ENCODE results near the gene HACD4.

The HACD4 gene

GRCh38 chr9:21023861-21024260 lies 7.6 kb downstream of the HACD4 start:
- Histone ChIP-seq H3K9me3 (ENCODE audit: control insufficient read depth, insufficient read depth, low read depth, low read length) (no peaks in the 10 kb centered on the region), H3K4me1 (ENCODE audit: control insufficient read depth, insufficient read depth, low read length) (no peaks in the 10 kb centered on the region), H3K36me3 (ENCODE audit: control insufficient read depth in 2 of 2, insufficient read depth in 1 of 2, low read length in 2 of 2) (no peaks in the 10 kb centered on the region), H3K27ac (ENCODE audit: extremely low read depth, low read depth, low read length) (no peak overlapping the region), H3K4me3 (ENCODE audit: low read depth, low read length) (no peak overlapping the region)
- POLR2A ChIA-PET: no interaction called here
- CTCF ChIA-PET: no interaction called here
- TF ChIP-seq ZNF624 (tag by site-specific recombination; IDR thresholded peaks at IDR 0.05) (no peak), ZNF510 (tag by site-specific recombination; IDR thresholded peaks at IDR 0.05; ENCODE audit: insufficient replicate concordance) (no peak), ZNF24 (tag by site-specific recombination; IDR thresholded peaks at IDR 0.05) (no peak), PBX3 (CRISPR knock-in tag; IDR thresholded peaks at IDR 0.05) (no peak), ZNF785 (tag by site-specific recombination; IDR thresholded peaks at IDR 0.05) (no peak), ZNF16 (tag by site-specific recombination; IDR thresholded peaks at IDR 0.05; ENCODE audit: low read depth) (no peak), ZBTB1 (tag by site-specific recombination; IDR thresholded peaks at IDR 0.05) (no peak), ZNF776 (tag by site-specific recombination; IDR thresholded peaks at IDR 0.05; ENCODE audit: borderline replicate concordance) (no peak), WT1 (tag by site-specific recombination; IDR thresholded peaks at IDR 0.05) (no peak), ZNF704 (tag by site-specific recombination; IDR thresholded peaks at IDR 0.05) (no peak), HOXD13 (CRISPR knock-in tag; IDR thresholded peaks at IDR 0.05; ENCODE audit: borderline replicate concordance) (no peak), ZNF341 (tag by site-specific recombination; IDR thresholded peaks at IDR 0.05; ENCODE audit: low read depth) (no peak), ZSCAN23 (tag by site-specific recombination; IDR thresholded peaks at IDR 0.05) (no peak), ZNF596 (tag by site-specific recombination; IDR thresholded peaks at IDR 0.05) (no peak), ZSCAN16 (tag by site-specific recombination; IDR thresholded peaks at IDR 0.05) (no peak), ZSCAN5A (tag by site-specific recombination; IDR thresholded peaks at IDR 0.05) (no peak), YY2 (tag by site-specific recombination; IDR thresholded peaks at IDR 0.05) (no peak), ZNF114 (tag by site-specific recombination; IDR thresholded peaks at IDR 0.05) (no peak)

- TF ChIP-seq ZNF214 (tag by site-specific recombination; IDR thresholded peaks at IDR 0.05; ENCODE audit: borderline replicate concordance) (no peak), BCL11B (tag by site-specific recombination; IDR thresholded peaks at IDR 0.05; ENCODE audit: low read depth) (no peak), REPIN1 (tag by site-specific recombination; IDR thresholded peaks at IDR 0.05; ENCODE audit: low read depth) (no peak), KLF17 (tag by site-specific recombination; IDR thresholded peaks at IDR 0.05) (no peak), ZNF677 (tag by site-specific recombination; IDR thresholded peaks at IDR 0.05) (no peak), YY2 (tag by site-specific recombination; IDR thresholded peaks at IDR 0.05) (no peak), ZNF157 (tag by site-specific recombination; IDR thresholded peaks at IDR 0.05) (no peak), ZNF248 (tag by site-specific recombination; IDR thresholded peaks at IDR 0.05) (no peak), KLF16 (tag by site-specific recombination; IDR thresholded peaks at IDR 0.05) (no peak), ZNF19 (tag by site-specific recombination; IDR thresholded peaks at IDR 0.05; ENCODE audit: low read depth) (no peak), ZNF426 (tag by site-specific recombination; IDR thresholded peaks at IDR 0.05) (no peak), SALL2 (tag by site-specific recombination; IDR thresholded peaks at IDR 0.05; ENCODE audit: borderline replicate concordance) (no peak), ZSCAN4 (tag by site-specific recombination; IDR thresholded peaks at IDR 0.05) (no peak), AEBP2 (tag by site-specific recombination; IDR thresholded peaks at IDR 0.05; ENCODE audit: borderline replicate concordance) (no peak)
- Histone ChIP-seq H3K4me3 (ENCODE audit: low read depth, low read length) (no peak overlapping the region), H3K27ac (ENCODE audit: extremely low read depth, low read depth, low read length) (no peak overlapping the region), H3K36me3 (ENCODE audit: control insufficient read depth in 2 of 2, insufficient read depth in 1 of 2, low read length in 2 of 2) (no peaks in the 10 kb centered on the region), H3K9me3 (ENCODE audit: control insufficient read depth, insufficient read depth, low read depth, low read length) (no peaks in the 10 kb centered on the region), H3K4me1 (ENCODE audit: control insufficient read depth, insufficient read depth, low read length) (no peaks in the 10 kb centered on the region)
- ChIA-PET CTCF (interaction anchor here (1.4 kb wide), 1 partner anchor 8 kb away, joined by 4 read pairs; no protein-coding TSS in a partner anchor), POLR2A (no interaction called here)
These were observed 13.3 kb downstream of the HACD4 start for GRCh38 chr9:21018177-21018576.

All from HEK293 (cell line).